ENCODE data around the gene AFG1L.

DNA sequence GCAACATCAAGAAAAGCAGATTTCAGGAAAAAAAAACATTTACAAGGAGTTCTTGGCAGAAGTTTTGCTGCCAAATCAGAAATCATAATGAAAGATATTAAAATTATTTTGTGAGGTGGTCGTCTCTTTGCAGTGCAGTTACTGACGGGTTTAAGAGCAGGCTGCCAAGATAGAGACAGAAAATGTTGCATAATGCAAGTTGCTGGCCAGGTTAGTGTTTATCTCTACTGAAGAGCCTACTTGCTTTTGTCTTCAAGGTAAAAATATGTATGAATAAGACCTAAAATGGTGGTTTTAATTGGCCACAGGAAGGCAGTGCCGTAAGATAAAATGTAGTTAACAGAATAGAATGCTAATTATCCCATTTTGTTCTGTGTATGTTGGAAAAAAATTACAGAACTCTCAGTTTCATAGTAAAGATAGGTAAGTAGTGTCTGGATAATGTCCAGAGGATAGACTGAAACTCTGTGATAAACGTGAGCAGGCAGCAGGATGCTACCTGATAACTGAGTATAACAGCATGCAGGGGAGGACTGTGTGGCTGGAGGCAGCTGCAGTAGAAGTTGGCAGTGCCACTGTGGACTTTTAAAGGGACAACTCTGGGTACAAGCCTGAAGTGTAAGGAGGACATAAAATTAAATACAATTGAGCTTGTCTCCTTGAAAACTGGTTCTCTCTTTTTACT lies 279.7 kb downstream of the AFG1L start:
- TF ChIP-seq, protein P1, sequence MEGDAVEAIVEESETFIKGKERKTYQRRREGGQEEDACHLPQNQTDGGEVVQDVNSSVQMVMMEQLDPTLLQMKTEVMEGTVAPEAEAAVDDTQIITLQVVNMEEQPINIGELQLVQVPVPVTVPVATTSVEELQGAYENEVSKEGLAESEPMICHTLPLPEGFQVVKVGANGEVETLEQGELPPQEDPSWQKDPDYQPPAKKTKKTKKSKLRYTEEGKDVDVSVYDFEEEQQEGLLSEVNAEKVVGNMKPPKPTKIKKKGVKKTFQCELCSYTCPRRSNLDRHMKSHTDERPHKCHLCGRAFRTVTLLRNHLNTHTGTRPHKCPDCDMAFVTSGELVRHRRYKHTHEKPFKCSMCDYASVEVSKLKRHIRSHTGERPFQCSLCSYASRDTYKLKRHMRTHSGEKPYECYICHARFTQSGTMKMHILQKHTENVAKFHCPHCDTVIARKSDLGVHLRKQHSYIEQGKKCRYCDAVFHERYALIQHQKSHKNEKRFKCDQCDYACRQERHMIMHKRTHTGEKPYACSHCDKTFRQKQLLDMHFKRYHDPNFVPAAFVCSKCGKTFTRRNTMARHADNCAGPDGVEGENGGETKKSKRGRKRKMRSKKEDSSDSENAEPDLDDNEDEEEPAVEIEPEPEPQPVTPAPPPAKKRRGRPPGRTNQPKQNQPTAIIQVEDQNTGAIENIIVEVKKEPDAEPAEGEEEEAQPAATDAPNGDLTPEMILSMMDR (IDR thresholded peaks at IDR 0.05): no peak
- no peak for TF ChIP-seq POLR2A (IDR thresholded peaks at IDR 0.05)

Data from adrenal gland (tissue), 5 donors.